GM19025 (cell line): Measurements from ENCODE around the gene CCDC12.

ENCODE experiments used
- ATAC-seq: cut with Tn5 transposase; IDR thresholded peaks from one replicate; pipeline ENCODE4 v1.9.1; 2021; ENCODE audit warnings: mild to moderate bottlenecking, low read depth, moderate library complexity; ENCODE audit not compliant: unreplicated experiment

Gene CCDC12

DNA sequence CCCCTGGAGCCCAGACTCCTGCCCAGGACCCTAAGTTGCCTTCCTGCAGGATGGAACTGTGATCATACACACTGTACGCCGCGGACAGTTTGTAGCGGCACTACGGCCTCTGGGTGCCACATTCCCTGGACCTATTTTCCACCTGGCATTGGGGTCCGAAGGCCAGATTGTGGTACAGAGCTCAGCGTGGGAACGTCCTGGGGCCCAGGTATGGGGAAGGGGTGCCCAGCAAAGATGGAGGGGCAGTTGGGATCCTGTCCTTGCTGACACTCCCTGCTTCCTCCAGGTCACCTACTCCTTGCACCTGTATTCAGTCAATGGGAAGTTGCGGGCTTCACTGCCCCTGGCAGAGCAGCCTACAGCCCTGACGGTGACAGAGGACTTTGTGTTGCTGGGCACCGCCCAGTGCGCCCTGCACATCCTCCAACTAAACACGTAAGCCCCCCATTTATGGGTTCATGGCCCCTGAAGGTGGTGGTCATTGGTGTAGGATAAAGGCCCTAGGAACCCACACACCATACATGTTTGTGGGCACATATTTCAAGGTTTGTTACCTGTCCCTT, 31.8 kb upstream of the CCDC12 start:
- no peak for ATAC-seq

GRCh38 chr3:47007482-47008233, 31.1 kb upstream of the CCDC12 start:
- no peak for ATAC-seq

DNA sequence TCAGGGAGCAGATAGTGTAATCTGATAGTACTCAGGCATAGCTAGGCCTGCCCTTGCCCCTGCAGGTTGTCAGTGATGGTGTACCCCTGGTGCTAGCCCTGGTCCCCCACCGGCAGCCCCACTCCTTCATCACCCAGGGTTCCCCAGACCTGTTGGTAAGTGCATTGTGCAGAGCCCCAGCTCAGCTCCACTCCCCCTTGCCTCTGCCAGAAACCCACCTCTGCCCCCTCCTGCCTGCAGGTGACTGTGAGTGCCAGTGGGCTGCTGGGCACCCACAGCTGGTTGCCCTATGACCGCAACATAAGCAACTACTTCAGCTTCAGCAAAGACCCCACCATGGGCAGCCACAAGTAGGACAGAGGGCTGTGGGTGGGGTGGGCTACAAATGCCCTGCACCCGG, 30.5 kb upstream of the CCDC12 start:
- ATAC-seq = no peak

GRCh38 chr3:47006145-47006651, 29.7 kb upstream of the CCDC12 start:
- no peak for ATAC-seq

GRCh38 chr3:47005212-47006144, 28.9 kb upstream of the CCDC12 start:
- ATAC-seq = no peak

- no peak for ATAC-seq
These were observed 28.0 kb upstream of the CCDC12 start for GRCh38 chr3:47004369-47005211.

- ATAC-seq = no peak
These were observed 27.2 kb upstream of the CCDC12 start for GRCh38 chr3:47003461-47004368.

GRCh38 chr3:47003056-47003410, 26.5 kb upstream of the CCDC12 start:
- ATAC-seq = no peak

GRCh38 chr3:47002171-47003055, 25.9 kb upstream of the CCDC12 start:
- no peak for ATAC-seq

- ATAC-seq = no peak
These were observed 25.2 kb upstream of the CCDC12 start for GRCh38 chr3:47001731-47002170.

- no peak for ATAC-seq
These were observed 24.6 kb upstream of the CCDC12 start for GRCh38 chr3:47000922-47001730.

GRCh38 chr3:47000198-47000815, 23.8 kb upstream of the CCDC12 start:
- ATAC-seq = no peak

- ATAC-seq = no peak
These were observed 23.1 kb upstream of the CCDC12 start for GRCh38 chr3:46999516-47000197.

DNA sequence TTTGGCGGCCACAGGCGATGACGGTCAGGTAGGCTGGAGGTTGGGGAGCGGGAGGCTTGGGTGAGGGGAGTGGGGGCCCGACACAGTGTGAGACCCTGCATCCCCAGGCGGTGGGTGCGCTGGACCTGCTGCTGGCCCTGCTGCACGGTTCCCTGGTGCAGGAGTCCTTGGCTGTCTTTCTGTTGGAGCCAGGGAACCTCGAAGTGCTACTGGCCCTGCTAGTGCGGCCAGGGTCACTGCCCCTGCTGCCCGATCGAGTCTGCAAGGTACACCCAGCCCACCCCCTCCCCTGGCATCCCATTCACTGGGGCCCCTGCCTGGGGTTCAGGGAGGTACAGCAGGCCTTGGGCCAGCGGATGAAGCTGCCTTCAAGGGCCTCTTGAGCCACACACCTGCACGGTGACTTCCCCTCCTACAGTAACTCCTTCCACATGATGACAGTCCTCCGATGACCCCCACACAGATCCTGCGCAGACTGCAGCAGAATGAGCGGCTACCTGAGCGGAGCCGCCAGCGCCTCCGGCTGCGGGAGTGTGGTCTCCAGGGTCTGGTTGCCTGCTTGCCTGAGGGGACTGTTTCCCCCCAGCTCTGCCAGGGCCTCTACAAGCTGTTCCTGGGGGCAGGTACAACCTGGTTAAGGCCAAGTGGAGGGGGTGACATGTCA, 22.4 kb upstream of the CCDC12 start:
- no peak for ATAC-seq

DNA sequence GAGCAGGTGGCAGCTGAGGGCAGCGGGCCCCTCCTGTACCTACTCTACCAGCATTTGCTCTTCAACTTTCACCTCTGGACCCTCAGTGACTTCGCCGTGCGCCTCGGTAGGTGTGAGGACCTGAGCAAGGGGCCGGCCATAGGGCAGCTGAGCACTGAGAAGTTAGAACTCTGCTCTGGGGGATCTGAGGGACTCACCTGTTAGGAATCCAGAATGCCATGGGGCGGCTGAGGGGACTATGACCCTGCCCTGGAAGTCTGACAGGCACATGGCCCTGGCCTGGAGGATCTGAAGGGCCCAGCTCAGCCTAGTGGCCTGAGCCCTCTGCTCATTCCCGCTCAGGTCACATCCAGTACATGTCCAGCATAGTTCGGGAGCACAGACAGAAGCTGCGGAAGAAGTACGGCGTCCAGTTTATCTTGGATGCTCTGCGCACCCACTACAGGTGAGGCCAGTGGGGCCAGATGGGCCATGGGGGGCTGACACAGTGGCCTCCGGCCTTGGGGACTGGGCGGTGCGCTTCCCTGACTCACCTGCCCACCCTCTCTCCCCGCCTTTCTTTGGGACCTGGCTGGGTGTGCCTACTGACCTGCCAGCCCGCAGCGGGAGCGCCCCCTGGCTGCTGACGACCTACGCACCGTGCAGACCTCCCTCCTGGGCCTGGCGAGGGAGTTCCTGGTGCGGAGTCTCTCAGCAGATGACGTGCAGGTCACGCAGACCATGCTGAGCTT, 21.7 kb upstream of the CCDC12 start:
- ATAC-seq = no peak
